Activated T-helper 2 cell treated with anti-CD3 and anti-CD28 coated beads, Interferon-gamma antibody, Interleukin-2, Interleukin-4, amounts not matched to agents 10 μg/mL and 5 μg/mL and 100 μg/mL, durations not matched to agents 14 hours and 24 hours and 36 hours (primary cell): Measurements from ENCODE around the gene CSNK2B. TPM values are rescaled to one million over a fixed set of nuclear protein-coding genes. Genes with fewer than 3 reads are reported as not detected.
A peak's percentile ranks its signal among the peaks of the same experiment; 100 is the strongest.

ENCODE experiments used
- DNase-seq: peaks from one replicate; pipeline ENCODE4 v3.0.0; 2021; ENCODE audit warnings: low spot score
- H3K27ac Mint-ChIP-seq: one replicate; pipeline ENCODE4 v1.8.0; 2021; ENCODE audit warnings: mixed read lengths
- H3K27me3 Mint-ChIP-seq: one replicate; pipeline ENCODE4 v1.8.0; 2021; ENCODE audit warnings: low read depth, mixed read lengths
- H3K36me3 Mint-ChIP-seq: one replicate; pipeline ENCODE4 v1.8.0; 2021; ENCODE audit warnings: low read depth, mixed read lengths
- H3K4me1 Mint-ChIP-seq: one replicate; pipeline ENCODE4 v1.8.0; 2021; ENCODE audit warnings: low read depth, mixed read lengths
- H3K4me3 Mint-ChIP-seq: one replicate; pipeline ENCODE4 v1.8.0; 2021; ENCODE audit warnings: low read depth, mild to moderate bottlenecking, moderate library complexity, mixed read lengths
- H3K9me3 Mint-ChIP-seq: one replicate; pipeline ENCODE4 v1.8.0; 2021; ENCODE audit warnings: mixed read lengths
- intact Hi-C: fragments of 100-400 bp; cut with micrococcal nuclease; formaldehyde crosslinking; loops from one replicate; pipeline ENCODE4 v1.15.1; 2023
- total RNA-seq: library from RNA; stranded (reverse); gene quantifications from 2 replicates; pipeline ENCODE4 v1.2.3, GENCODE V29; 2022

The CSNK2B gene
- total RNA-seq, 1 donor from 2014 or later, result 279 TPM

DNA sequence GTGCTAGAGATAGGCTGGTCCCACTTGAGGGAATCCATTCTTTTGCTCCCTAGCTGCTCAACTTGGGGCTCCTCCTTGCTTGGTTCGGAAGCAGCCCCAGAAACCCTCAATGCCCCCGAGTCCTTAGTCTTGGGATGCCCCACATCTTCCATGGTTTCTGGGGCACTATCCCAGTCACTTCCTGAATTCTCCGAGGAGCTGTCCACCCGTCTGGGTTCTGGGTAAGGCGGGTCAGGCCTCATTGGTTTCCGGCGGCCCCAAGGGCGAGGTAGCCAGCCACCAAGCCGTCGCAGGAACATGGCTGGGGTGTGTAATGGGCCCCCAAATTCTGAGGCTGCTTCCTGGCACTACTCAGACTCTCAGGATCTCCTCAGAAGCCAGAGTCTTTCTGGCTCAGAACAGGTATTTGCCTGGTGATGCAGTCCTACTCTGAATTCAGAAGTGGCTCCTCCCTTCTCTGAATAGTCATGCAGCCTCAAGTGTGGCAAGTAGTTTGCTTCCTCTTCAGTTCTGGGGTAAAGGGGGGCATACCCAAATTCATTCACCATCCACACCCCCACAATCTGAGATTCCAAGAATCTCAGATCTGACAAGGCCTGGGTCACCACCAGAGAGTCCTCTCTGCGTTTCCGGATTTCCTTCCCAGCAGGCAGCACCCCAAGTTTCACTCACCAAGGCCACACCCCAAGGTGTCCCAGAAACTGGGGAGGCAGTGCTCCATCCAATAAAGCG is 6.1 kb upstream of the CSNK2B start:
- Mint-ChIP-seq H3K27ac (peak overlapping the region; percentile 87), H3K4me1 (peaks cover 70% of the 10 kb centered on the region), H3K9me3 (no peaks in the 10 kb centered on the region), H3K4me3 (peak overlapping the region; percentile 88), H3K36me3 (peaks cover 82% of the 10 kb centered on the region), H3K27me3 (no peaks in the 10 kb centered on the region)
- DNase-seq, result peak; percentile 41
- intact Hi-C loops, result loop anchor here (1.0 to 10.0 kb wide), 4 partner anchors 8 to 1757 kb away; partner anchors contain the start of genes AGPAT1, BAG6, CUTA and HSPA1B

DNA sequence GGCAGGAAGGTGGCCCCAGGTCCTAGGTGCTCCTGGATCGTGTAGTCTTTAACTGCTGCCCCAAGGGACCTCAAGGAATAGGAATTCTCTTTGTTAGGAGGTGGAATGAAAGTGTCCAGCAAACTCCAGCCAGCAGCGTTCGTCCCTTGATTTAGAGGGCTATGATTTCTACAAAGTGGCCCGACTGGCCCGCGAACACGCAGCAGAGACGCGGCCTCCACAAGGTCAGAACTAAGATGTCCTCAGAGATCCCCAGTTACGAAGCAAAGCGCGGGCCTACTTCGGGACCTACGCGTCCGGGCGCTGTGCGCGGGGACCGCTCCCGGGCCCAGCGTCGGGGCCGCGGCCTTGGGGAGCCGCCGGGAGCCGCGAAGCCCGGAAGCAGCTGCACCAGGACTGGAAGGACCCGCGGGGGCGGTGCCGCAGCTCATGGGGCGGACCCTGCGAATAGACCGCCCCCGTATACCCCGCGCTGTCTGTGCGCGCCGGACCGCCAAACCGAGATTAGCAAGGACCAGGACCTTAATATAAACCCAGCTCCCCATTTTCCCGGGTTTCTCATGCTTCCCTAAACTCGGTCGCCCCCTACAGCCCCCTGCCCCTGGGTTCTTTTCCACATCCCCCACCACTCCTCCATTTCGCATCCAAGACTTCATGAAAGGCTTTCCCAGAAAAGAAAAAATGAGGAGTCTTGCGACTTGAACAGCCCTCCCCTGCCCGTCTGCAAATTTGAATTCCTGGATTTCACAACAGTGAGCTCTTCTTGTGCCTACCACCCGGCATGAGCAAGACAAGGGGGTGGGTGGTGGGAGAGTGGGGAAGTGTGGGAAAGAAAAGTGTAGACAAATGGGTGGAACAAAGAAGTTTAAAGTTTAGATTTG is 5.3 kb upstream of the CSNK2B start, which contains the start of gene C6orf47:
TSS of gene C6orf47 (minus strand) at position 398 of the 881 bp plus-strand sequence. CDS start 831 bp downstream, outside the sequence.
- H3K27me3 Mint-ChIP-seq, result no peaks in the 10 kb centered on the region
- peak within 1 kb of the TSS; percentile 87 for H3K27ac Mint-ChIP-seq
- H3K36me3 Mint-ChIP-seq, result peaks cover 80% of the 10 kb centered on the region

DNA sequence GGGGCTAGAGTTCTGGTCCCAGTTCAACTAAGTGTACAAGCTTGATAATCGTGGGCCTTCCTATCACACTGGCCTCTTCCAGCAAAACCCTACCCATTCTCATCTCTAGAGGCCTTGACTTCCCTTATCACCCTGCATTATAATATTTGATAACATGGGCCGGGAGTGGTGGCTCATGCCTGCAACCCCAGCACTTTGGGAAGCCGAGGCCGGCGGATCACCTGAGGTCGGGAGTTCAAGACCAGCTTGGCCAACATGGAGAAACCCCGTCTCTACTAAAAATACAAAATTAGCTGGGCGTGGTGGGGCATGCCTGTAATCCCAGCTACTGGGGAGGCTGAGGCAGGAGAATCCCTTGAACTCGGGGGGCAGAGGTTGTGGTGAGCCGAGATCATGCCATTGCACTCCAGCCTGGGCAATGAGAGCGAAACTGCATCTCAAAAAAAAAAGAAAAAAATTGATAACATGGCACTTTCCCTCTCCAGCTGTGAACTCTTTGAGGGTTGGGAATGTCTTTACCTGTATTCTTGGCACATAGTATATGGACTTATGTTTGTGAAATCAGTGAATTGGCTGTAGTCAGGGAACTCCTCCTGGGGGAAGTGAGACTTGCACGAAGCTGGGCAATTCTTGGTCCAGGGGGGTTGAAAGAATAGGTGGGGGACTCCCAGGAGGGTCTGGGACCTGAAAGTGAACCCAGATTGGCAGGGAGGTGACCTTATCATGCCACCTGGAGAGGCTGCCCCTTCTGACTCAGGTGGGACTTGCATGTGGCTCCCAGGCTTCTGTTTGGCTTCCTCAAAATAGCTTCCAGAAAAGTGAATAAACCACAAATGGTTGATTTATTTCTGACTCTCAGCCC is 4.4 kb upstream of the CSNK2B start:
- no peaks in the 10 kb centered on the region for H3K9me3 Mint-ChIP-seq
- H3K4me1 Mint-ChIP-seq, result peaks cover 61% of the 10 kb centered on the region
- intact Hi-C loops, result loop anchor here (2.0 to 5.0 kb wide), 2 partner anchors 165 to 1756 kb away; partner anchors contain the start of genes CUTA and HSPA1B
- H3K27me3 Mint-ChIP-seq, result no peaks in the 10 kb centered on the region
- H3K27ac Mint-ChIP-seq, result peak overlapping the region; percentile 76
- peaks cover 78% of the 10 kb centered on the region for H3K36me3 Mint-ChIP-seq
- peak overlapping the region; percentile 88 for H3K4me3 Mint-ChIP-seq
- no peak for DNase-seq

More for the DNA sequence above, 5.3 kb upstream of the CSNK2B start, which contains the start of gene C6orf47:
- intact Hi-C loops, result loop anchor here (1.0 to 5.0 kb wide), 3 partner anchors 8 to 1757 kb away; partner anchors contain the start of genes BAG6, CUTA and HSPA1B
- peaks cover 67% of the 10 kb centered on the region for H3K4me1 Mint-ChIP-seq
- peak within 1 kb of the TSS; percentile 88 for H3K4me3 Mint-ChIP-seq
- peak; percentile 66 for DNase-seq
- H3K9me3 Mint-ChIP-seq, result no peaks in the 10 kb centered on the region

DNA sequence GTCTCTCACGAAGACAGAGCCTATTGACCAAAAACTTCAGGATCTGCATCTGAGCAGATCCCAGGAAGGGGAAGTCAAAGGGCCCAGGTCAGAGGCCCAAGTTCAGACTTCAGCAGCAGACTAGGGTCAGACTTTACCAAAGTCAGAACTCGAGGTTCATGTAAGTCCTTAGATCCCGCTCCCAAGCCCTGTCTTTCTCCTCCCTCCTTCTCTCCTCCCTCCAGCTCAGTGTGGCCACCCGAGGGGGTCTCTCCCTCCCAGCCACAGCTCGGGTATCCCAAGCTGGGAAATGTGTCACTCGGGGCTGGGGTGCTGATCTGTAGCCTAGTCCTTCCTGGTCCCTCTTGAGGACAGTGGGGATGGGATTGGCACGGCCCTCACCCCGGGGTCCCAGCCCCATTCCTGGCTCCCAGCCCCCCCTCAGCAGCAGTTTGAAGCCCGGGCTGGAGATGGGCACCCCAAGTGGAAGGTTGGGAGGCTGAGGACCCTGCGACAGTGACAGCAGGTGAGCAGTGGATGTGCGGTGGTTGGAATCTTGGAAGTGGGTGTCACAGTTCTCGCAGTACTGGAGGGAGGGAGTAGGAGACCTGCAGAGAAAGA is 3.7 kb upstream of the CSNK2B start:
- peak overlapping the region; percentile 8 for H3K27ac Mint-ChIP-seq
- peaks cover 79% of the 10 kb centered on the region for H3K36me3 Mint-ChIP-seq
- H3K9me3 Mint-ChIP-seq, result no peaks in the 10 kb centered on the region
- H3K4me3 Mint-ChIP-seq, result peak overlapping the region; percentile 18
- DNase-seq, result no peak
- H3K27me3 Mint-ChIP-seq, result no peaks in the 10 kb centered on the region
- peaks cover 61% of the 10 kb centered on the region for H3K4me1 Mint-ChIP-seq
- intact Hi-C loops, result loop anchor here (5.0 kb wide), 1 partner anchor 1755 kb away; the partner anchor contains the start of gene CUTA

DNA sequence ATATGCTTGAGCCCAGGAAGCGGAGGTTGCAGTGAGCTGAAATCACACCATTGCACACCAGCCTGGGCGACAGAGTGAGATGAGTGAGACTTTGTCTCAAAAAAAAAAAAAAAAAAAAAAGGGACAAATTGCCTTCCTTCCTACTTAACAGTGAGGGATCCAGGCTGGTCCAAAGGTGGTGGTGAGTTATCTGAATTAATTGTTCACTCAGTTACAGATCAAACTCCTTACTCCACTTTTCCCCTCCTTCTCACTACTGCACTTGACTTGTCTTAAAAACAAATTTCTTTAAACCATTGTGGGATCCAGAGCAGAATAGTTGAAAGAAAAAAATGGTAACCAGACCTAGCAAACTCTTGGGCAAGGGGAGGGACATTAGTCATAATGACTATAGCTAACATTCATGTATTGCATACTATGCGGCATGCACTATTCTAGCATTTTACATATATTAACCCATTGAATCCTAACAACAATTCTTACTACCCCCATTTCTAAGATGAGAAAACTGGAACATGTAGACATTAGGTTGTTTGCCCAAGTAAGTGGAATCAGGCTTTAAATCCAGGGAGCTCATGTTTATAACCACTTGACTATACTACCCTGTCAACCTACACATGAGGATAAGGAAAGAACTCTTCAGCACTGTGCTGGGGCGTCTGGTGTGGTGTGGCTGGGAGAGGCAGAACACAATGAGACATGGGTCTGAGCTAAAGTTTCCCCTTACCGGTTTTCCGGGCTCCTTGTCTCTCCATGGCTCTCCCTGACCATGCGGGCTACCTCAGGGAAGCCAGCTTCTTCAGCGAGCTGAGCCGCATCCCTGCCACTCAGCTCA is 2.5 kb upstream of the CSNK2B start:
- Mint-ChIP-seq H3K27me3 (no peaks in the 10 kb centered on the region), H3K27ac (peak overlapping the region; percentile 94), H3K9me3 (no peaks in the 10 kb centered on the region), H3K4me3 (peak overlapping the region; percentile 96), H3K36me3 (peaks cover 79% of the 10 kb centered on the region), H3K4me1 (peaks cover 60% of the 10 kb centered on the region)
- no peak for DNase-seq
- intact Hi-C loops, result loop anchor here (5.0 kb wide), 1 partner anchor 1754 kb away; the partner anchor contains the start of gene CUTA

DNA sequence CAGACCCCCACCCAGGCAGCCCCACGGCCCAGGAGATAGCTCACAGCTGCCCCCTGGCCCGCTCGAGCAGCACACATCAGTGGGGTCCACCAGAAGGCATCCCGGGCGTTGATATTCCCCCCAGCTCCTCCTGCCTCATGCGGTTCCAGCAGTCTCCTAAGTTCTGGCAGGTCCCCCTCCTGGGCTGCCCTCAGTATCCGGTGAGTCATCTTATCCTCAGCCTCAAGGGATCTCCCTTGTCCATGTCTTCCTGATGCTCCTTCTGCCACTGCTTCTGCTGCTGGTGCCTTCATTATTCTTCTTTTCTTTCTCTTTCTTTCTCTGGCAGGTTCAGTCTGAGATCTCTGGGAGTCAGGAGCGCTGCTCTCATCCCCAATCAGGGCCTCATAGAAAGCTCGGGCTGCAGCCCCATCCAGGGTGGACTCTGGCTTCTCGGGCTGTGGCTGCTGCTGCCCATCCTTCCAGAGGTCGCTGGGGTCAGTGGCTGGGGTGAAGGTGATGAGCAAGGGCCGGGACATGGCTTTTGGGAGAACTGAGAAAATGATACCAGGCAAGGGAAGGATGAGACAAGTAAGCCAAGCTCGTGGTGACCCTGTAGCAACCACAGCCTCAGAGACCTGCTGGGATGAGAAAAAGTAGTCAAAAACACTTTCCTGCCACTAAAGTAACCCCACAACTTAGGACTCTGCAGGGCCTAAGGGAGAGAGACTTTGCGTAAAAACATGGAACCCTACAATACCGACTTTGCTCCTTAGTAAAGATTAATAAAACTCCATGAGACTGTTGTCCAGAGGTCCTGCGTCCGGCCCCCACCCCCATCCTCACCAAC is 1.7 kb upstream of the CSNK2B start:
- Mint-ChIP-seq H3K4me3 (peak overlapping the region; percentile 96), H3K27ac (peak overlapping the region; percentile 94), H3K27me3 (no peaks in the 10 kb centered on the region), H3K4me1 (peaks cover 52% of the 10 kb centered on the region), H3K36me3 (peaks cover 86% of the 10 kb centered on the region), H3K9me3 (no peaks in the 10 kb centered on the region)
- no peak for DNase-seq
- intact Hi-C loops, result loop anchor here (2.0 to 5.0 kb wide), 2 partner anchors 39 to 1753 kb away; partner anchors contain the start of genes ABHD16A and CUTA

DNA sequence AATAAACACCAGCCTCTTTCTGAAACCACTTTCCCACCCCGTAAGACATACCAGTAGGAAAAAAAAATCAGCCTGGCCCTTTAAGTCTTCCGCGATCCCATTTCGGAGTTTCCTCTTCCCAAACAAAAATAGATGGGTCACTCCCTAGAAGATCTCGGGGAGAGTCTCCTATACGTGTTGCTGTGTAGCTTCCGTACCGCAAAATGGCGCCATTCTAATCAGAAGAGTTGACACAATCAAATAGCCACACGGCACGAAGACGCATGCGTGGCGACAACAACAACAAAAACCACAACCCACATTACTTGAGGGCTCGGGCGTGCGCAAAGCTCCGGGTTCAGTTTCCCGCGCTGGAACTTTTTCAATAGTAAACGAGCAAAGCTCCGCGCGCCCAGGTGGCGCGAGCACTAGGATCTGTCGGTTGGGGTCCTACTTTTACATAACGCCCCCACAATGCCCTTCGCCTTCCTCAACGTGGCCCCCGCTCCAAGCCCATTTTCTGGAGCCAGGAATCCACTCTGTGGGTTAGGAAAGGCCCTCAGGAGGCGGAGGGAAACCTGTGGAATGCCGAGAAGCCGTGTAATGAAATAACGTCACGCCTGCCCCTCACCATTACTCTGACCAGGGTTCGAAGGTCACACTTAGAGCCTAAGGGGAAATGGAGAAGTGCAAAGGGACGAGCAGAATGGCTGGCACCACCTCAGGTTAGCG is 935 bp upstream of the CSNK2B start, which contains the start of gene GPANK1:
TSS of gene GPANK1 (minus strand) at position 208 of the 711 bp plus-strand sequence. CDS start 519 bp downstream, outside the sequence.
- H3K9me3 Mint-ChIP-seq, result no peaks in the 10 kb centered on the region
- peaks cover 45% of the 10 kb centered on the region for H3K4me1 Mint-ChIP-seq
- DNase-seq, result peak; percentile 89
- no peaks in the 10 kb centered on the region for H3K27me3 Mint-ChIP-seq
- peak within 1 kb of the TSS; percentile 96 for H3K4me3 Mint-ChIP-seq
- peaks cover 86% of the 10 kb centered on the region for H3K36me3 Mint-ChIP-seq
- peak within 1 kb of the TSS; percentile 94 for H3K27ac Mint-ChIP-seq
- intact Hi-C loops, result loop anchor here (1.0 to 5.0 kb wide), 8 partner anchors 13 to 1752 kb away; partner anchors contain the start of genes ABHD16A, BAG6, CUTA and DDX39B

DNA sequence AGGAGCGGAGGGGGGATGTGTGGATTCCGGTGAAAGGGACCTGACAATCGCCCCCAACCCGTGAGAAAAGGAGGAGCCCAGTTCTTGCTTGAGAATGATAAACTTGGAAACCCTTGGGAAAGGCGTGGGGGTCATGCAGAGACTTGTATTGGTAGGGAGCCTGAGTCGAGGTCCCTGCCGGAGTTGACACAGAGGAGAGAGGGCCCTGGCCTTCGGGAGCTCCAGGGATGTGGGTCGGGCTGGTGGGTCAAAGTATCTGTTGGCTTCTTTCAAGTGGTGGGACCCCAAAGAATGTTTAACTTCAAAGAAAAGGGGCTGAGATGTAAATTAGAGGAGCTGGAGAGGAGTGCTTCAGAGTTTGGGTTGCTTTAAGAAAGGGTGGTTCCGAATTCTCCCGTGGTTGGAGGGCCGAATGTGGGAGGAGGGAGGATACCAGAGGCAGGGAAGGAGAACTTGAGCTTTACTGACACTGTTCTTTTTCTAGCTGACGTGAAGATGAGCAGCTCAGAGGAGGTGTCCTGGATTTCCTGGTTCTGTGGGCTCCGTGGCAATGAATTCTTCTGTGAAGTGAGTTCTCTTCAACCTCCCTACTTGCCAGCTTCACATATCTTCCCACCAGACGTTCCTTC is 571 bp downstream of the CSNK2B start:
- intact Hi-C loops, result loop anchor here (5.0 kb wide), 1 partner anchor 231 kb away; the partner anchor contains the start of gene EHMT2
- H3K27me3 Mint-ChIP-seq, result no peaks in the 10 kb centered on the region
- no peaks in the 10 kb centered on the region for H3K9me3 Mint-ChIP-seq
- H3K27ac Mint-ChIP-seq, result peak overlapping the region; percentile 94
- H3K4me1 Mint-ChIP-seq, result peaks cover 37% of the 10 kb centered on the region
- H3K4me3 Mint-ChIP-seq, result peak overlapping the region; percentile 96
- no peak for DNase-seq
- peaks cover 89% of the 10 kb centered on the region for H3K36me3 Mint-ChIP-seq

DNA sequence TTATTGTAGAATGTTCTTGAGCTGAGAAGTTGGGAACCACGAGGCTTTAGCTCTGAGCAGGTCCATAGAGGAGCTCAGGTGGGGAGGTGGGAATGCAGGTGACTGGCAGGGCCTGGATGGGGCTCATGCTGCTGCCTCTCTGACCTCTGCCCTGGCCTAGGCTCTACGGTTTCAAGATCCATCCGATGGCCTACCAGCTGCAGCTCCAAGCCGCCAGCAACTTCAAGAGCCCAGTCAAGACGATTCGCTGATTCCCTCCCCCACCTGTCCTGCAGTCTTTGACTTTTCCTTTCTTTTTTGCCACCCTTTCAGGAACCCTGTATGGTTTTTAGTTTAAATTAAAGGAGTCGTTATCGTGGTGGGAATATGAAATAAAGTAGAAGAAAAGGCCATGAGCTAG is 3.8 kb downstream of the CSNK2B start, which contains the start of gene LY6G5B:
TSS of gene LY6G5B (plus strand) at position 301 of the 400 bp plus-strand sequence. CDS start 975 bp downstream, outside the sequence.
- H3K27ac Mint-ChIP-seq, result no peak within 1 kb of the TSS
- no peak for DNase-seq
- H3K27me3 Mint-ChIP-seq, result no peaks in the 10 kb centered on the region
- intact Hi-C loops, result loop anchor here (5.0 kb wide), 1 partner anchor 228 kb away; the partner anchor contains the start of gene EHMT2
- H3K36me3 Mint-ChIP-seq, result peaks cover 81% of the 10 kb centered on the region
- no peaks in the 10 kb centered on the region for H3K9me3 Mint-ChIP-seq
- H3K4me1 Mint-ChIP-seq, result peaks cover 16% of the 10 kb centered on the region
- no peak within 1 kb of the TSS for H3K4me3 Mint-ChIP-seq
